ENCODE measurements around the gene NME7.

- no peak for TF ChIP-seq CTCF (conservative IDR thresholded peaks at IDR 0.05; ENCODE audit: low read length)
- TF ChIP-seq EZH2phosphoT487 (IDR thresholded peaks at IDR 0.05; ENCODE audit: borderline replicate concordance), result no peak
These were observed 267.4 kb downstream of the NME7 start for GRCh38 chr1:169100208-169100607.

All from Loucy (cell line).